Activated T-cell treated with anti-CD3 and anti-CD28 coated beads, Interleukin-2, amount 50 U/mL, for 1 hour (primary cell): Measurements from ENCODE around the gene ABHD3.
"Not testable (repeated sequence)": the region's sequence is repeated elsewhere in the genome, so short reads cannot be mapped to it uniquely, and the experiment has no call there.

Experiments
- DNase-seq: peaks from one replicate; pipeline ENCODE4 v3.0.0-alpha.2; 2020

Gene ABHD3

GRCh38 chr18:21704603-21705364 lies at the start of gene ABHD3:
Gene ABHD3, minus strand, starts transcription at chr18:21704774. Its CDS starts 109 bp downstream, at chr18:21704665.
- peak; percentile 92 for DNase-seq

GRCh38 chr18:21747764-21748693 lies 43.5 kb upstream of the ABHD3 start:
- DNase-seq, result no peak

GRCh38 chr18:21747268-21747667 lies 42.7 kb upstream of the ABHD3 start:
- DNase-seq, result no peak

GRCh38 chr18:21745231-21745630 lies 40.7 kb upstream of the ABHD3 start:
- no peak for DNase-seq

GRCh38 chr18:21743166-21743832 lies 38.7 kb upstream of the ABHD3 start:
- no peak for DNase-seq

GRCh38 chr18:21742315-21742687 lies 37.7 kb upstream of the ABHD3 start:
- no peak for DNase-seq

- DNase-seq, result no peak
Measured at GRCh38 chr18:21741562-21742314, 37.2 kb upstream of the ABHD3 start.

- peak; percentile 53 for DNase-seq
Measured at GRCh38 chr18:21741312-21741561, 36.7 kb upstream of the ABHD3 start.

- peak; percentile 99 for DNase-seq
Measured at GRCh38 chr18:21740538-21741311, 36.2 kb upstream of the ABHD3 start, which contains the start of gene MIB1. Gene MIB1, plus strand, starts transcription at chr18:21740792. Its CDS starts 792 bp downstream, at chr18:21741584.

GRCh38 chr18:21739604-21740537 lies 35.3 kb upstream of the ABHD3 start:
- no peak for DNase-seq

GRCh38 chr18:21736926-21737325 lies 32.4 kb upstream of the ABHD3 start:
- not testable (repeated sequence) for DNase-seq

GRCh38 chr18:21735452-21736015 lies 31.0 kb upstream of the ABHD3 start:
- peak; percentile 45 for DNase-seq

- DNase-seq, result no peak
Measured at GRCh38 chr18:21733011-21733410, 28.4 kb upstream of the ABHD3 start.

- no peak for DNase-seq
Measured at GRCh38 chr18:21727702-21728101, 23.1 kb upstream of the ABHD3 start.

- DNase-seq, result no peak
Measured at GRCh38 chr18:21725201-21725600, 20.6 kb upstream of the ABHD3 start.

- no peak for DNase-seq
Measured at GRCh38 chr18:21722687-21723086, 18.1 kb upstream of the ABHD3 start.

- DNase-seq, result no peak
Measured at GRCh38 chr18:21714474-21714873, 9.9 kb upstream of the ABHD3 start.

GRCh38 chr18:21707130-21707529 lies 2.6 kb upstream of the ABHD3 start:
- DNase-seq, result not testable (repeated sequence)

- no peak for DNase-seq
Measured at GRCh38 chr18:21706386-21706865, 1.9 kb upstream of the ABHD3 start.

GRCh38 chr18:21703241-21703820 lies 1.2 kb downstream of the ABHD3 start:
- DNase-seq, result no peak
